Endothelial cell of umbilical vein (primary cell): ENCODE measurements around the gene ITGB3BP. TPM values are rescaled to one million over a fixed set of nuclear protein-coding genes. Genes with fewer than 3 reads are reported as not detected.

Source experiments
- BruUV-seq: library from RNA; stranded (reverse); fragments of 400-500 nt; replicated peaks from 2 replicates; lab custom pipeline; 2021; lab: Mats Ljungman, UMichigan
- CTCF ChIA-PET: fragments of 300-600, 350-600 bp; sonication (Branson Sonifier 250); formaldehyde crosslinking; loops from one replicate; lab custom pipeline; 2021; ENCODE audit warnings: antibody characterized with exemption, inconsistent platforms; lab: Charles Lee
- POLR2A ChIA-PET: fragments of 300-600, 350-600 bp; sonication (Branson Sonifier 250); formaldehyde crosslinking; loops from one replicate; lab custom pipeline; 2021; ENCODE audit warnings: antibody characterized with exemption, inconsistent platforms; lab: Charles Lee
- DNase-seq: peaks from one replicate; pipeline ENCODE4 v3.0.0-alpha.2; 2011; ENCODE audit warnings: low read depth, low spot score
- FAIRE-seq: peaks from 2 replicates; lab custom pipeline; 2011; peaks lifted over from hg19 to GRCh38; lab: Jason Lieb, UNC
- H2AFZ ChIP-seq: 2 replicates; pipeline ENCODE4 v1.6.0; 2012; ENCODE audit warnings: low read depth, low read length, control low read depth, inconsistent platforms
- H3K27ac ChIP-seq: 2 replicates; pipeline ENCODE4 v1.5.1; 2011; ENCODE audit warnings: low read depth, mild to moderate bottlenecking, control low read depth, low read length, moderate library complexity; ENCODE audit not compliant: insufficient read depth
- H3K27me3 ChIP-seq, 2 experiments: 2 replicates each; pipeline versions ENCODE4 v1.6.0 to v1.6.1; 2011; ENCODE audit warnings: low read length in 2 of 2, mixed read lengths in 1 of 2; ENCODE audit not compliant: control insufficient read depth in 2 of 2, insufficient read depth in 2 of 2
- H3K36me3 ChIP-seq, 2 experiments: 2 replicates in 1 of 2; 3 replicates in 1 of 2; pipeline ENCODE4 v1.5.1; 2011; ENCODE audit warnings: low read length in 2 of 2, mild to moderate bottlenecking in 1 of 2, moderate library complexity in 1 of 2; ENCODE audit not compliant: control insufficient read depth in 2 of 2, insufficient read depth in 2 of 2; ENCODE audit errors: extremely low read depth in 1 of 2
- H3K4me1 ChIP-seq: 3 replicates; pipeline ENCODE4 v1.5.1; 2011; ENCODE audit warnings: mild to moderate bottlenecking, low read length; ENCODE audit not compliant: control insufficient read depth, insufficient read depth; ENCODE audit errors: extremely low read depth
- H3K4me2 ChIP-seq: 2 replicates; pipeline ENCODE4 v1.6.1; 2011; ENCODE audit warnings: low read length, control low read depth, mixed read lengths; ENCODE audit not compliant: insufficient read depth
- H3K4me3 ChIP-seq, 3 experiments: fragments of 200-600 bp in 1 of 3; sonication (generic), shearing (Covaris generic) in 1 of 3; replicated peaks in 1 of 3; 2 replicates each; pipeline ENCODE4 v1.5.1; 2011 to 2016; ENCODE audit warnings: control low read depth in 3 of 3, low read length in 3 of 3, mild to moderate bottlenecking in 2 of 3, inconsistent platforms in 1 of 3, low read depth in 1 of 3, moderate library complexity in 1 of 3; ENCODE audit not compliant: insufficient read depth in 1 of 3
- H3K79me2 ChIP-seq: 2 replicates; pipeline ENCODE4 v1.6.0; 2012; ENCODE audit warnings: low read length, inconsistent platforms; ENCODE audit not compliant: control insufficient read depth, insufficient read depth
- H3K9ac ChIP-seq: replicated peaks from 2 replicates; pipeline ENCODE3; 2011; ENCODE audit warnings: low read length, control low read depth; ENCODE audit not compliant: insufficient read depth; ENCODE audit errors: extremely low read depth
- H3K9me1 ChIP-seq: replicated peaks from 3 replicates; pipeline ENCODE4 v1.6.0; 2011; ENCODE audit warnings: mild to moderate bottlenecking, low read length; ENCODE audit not compliant: control insufficient read depth, insufficient read depth; ENCODE audit errors: extremely low read depth
- H3K9me3 ChIP-seq: replicated peaks from 2 replicates; pipeline ENCODE4 v1.5.1; 2012; ENCODE audit warnings: low read length, inconsistent platforms; ENCODE audit not compliant: control insufficient read depth, insufficient read depth
- H4K20me1 ChIP-seq: replicated peaks from 2 replicates; pipeline ENCODE3; 2011; ENCODE audit warnings: mild to moderate bottlenecking, low read length; ENCODE audit not compliant: control insufficient read depth, insufficient read depth; ENCODE audit errors: extremely low read depth
- CTCF ChIP-seq, 2 donors: IDR thresholded peaks; 1 replicate in 1 of 2; 2 replicates in 1 of 2; pipeline ENCODE4 v1.5.1; 2011; ENCODE audit warnings: low read length in 2 of 2, mild to moderate bottlenecking in 2 of 2, moderate library complexity in 2 of 2, control low read depth in 1 of 2, inconsistent platforms in 1 of 2, low read depth in 1 of 2; ENCODE audit not compliant: insufficient read depth in 1 of 2; ENCODE audit errors: extremely low read depth in 1 of 2
- EZH2 ChIP-seq: IDR thresholded peaks from 2 replicates; pipeline ENCODE4 v1.6.1; 2012; ENCODE audit warnings: borderline replicate concordance, low read depth, mild to moderate bottlenecking, moderate library complexity, low read length, inconsistent platforms; ENCODE audit not compliant: severe bottlenecking
- FOS ChIP-seq: IDR thresholded peaks from 2 replicates; pipeline ENCODE4 v1.6.1; 2011; ENCODE audit warnings: mild to moderate bottlenecking, low read length, moderate library complexity, borderline replicate concordance; ENCODE audit not compliant: insufficient read depth
- GATA2 ChIP-seq: IDR thresholded peaks from 2 replicates; pipeline ENCODE4 v1.7.0; 2011; ENCODE audit warnings: low read depth, mild to moderate bottlenecking, moderate library complexity, mixed read lengths, low read length; ENCODE audit not compliant: insufficient read length, insufficient read depth
- JUN ChIP-seq: IDR thresholded peaks from 2 replicates; pipeline ENCODE4 v1.6.1; 2011; ENCODE audit warnings: borderline replicate concordance, low read depth; ENCODE audit not compliant: insufficient read length, insufficient read depth
- MAX ChIP-seq: IDR thresholded peaks from 2 replicates; pipeline ENCODE4 v1.6.1; 2011; ENCODE audit not compliant: insufficient read depth, insufficient read length
- MYC ChIP-seq: IDR thresholded peaks from one replicate; pipeline ENCODE4 v1.6.1; 2011; ENCODE audit warnings: mild to moderate bottlenecking, low read depth, low read length
- POLR2A ChIP-seq: IDR thresholded peaks from 2 replicates; pipeline ENCODE4 v1.6.1; 2012; ENCODE audit warnings: low read depth, mild to moderate bottlenecking, control low read depth, low read length
- POLR2AphosphoS5 ChIP-seq: IDR thresholded peaks from 2 replicates; pipeline ENCODE4 v1.6.1; 2012; ENCODE audit warnings: low read depth, mild to moderate bottlenecking, control low read depth, low read length, moderate library complexity; ENCODE audit not compliant: insufficient read depth
- dilution Hi-C: fragments of 300-500 bp; cut with MboI; formaldehyde crosslinking; loops from one replicate; pipeline ENCODE4 v1.15.0; 2019; ENCODE audit warnings: low sequenced_read_pairs; ENCODE audit not compliant: extremely low pct_ligation_motif_present
- intact Hi-C: fragments of 100-400 bp; cut with micrococcal nuclease; formaldehyde crosslinking; loops from one replicate; pipeline ENCODE4 v1.10.0; 2022
- polyA plus RNA-seq, 4 experiments: library from polyadenylated mRNA; depleted of rRNA in 3 of 4; stranded (reverse) in 3 of 4; unstranded in 1 of 4; fragments of >200 nt; gene quantifications; 2 replicates each; pipeline versions ENCODE4 v1.2.1 to v1.2.3, GENCODE V29; 2011 to 2012; ENCODE audit warnings: missing spikeins in 1 of 4
- total RNA-seq: library from RNA; stranded (reverse); gene quantifications from 2 replicates; pipeline ENCODE4 v1.2.3, GENCODE V29; 2021

ITGB3BP gene
- total and polyA plus RNA-seq, 2 donors (not counting 3 experiments of a cell fraction or from before 2014, with no cell fraction given), result 5.3 to 24.4 TPM

GRCh38 chr1:63480057-63480456, 43.0 kb downstream of the ITGB3BP start:
- H3K9ac ChIP-seq, result no peak overlapping the region
- H2AFZ ChIP-seq, result no peak overlapping the region
- dilution Hi-C loops (no loop called here), intact Hi-C loops (no loop called here)
- no peaks in the 10 kb centered on the region for H3K27me3 ChIP-seq
- ChIA-PET POLR2A (no interaction called here), CTCF (interaction anchor here (0.6 to 1.6 kb wide), 3 partner anchors 10 to 58 kb away, joined by 3 read pairs; no protein-coding TSS in a partner anchor)
- H3K9me1 ChIP-seq, result no peaks in the 10 kb centered on the region
- no peaks in the 10 kb centered on the region for H4K20me1 ChIP-seq
- H3K27ac ChIP-seq, result no peak overlapping the region
- no peak overlapping the region for H3K4me2 ChIP-seq
- H3K9me3 ChIP-seq, result no peaks in the 10 kb centered on the region
- no TSS peak for BruUV-seq
- DNase-seq (no peak), FAIRE-seq (peak; percentile 4)
- no peaks in the 10 kb centered on the region for H3K79me2 ChIP-seq
- no peak for TF ChIP-seq CTCF (IDR thresholded peaks at IDR 0.05; ENCODE audit: extremely low read depth in 1 of 2, insufficient read depth in 1 of 2, low read depth in 1 of 2, low read length in 2 of 2)
- TF ChIP-seq FOS, result no peak
- no peak for TF ChIP-seq POLR2AphosphoS5
- TF ChIP-seq GATA2, result no peak
- no peak for TF ChIP-seq MAX
- TF ChIP-seq POLR2A, result no peak
- no peak for TF ChIP-seq MYC
- TF ChIP-seq EZH2, result no peak
- no peak for TF ChIP-seq JUN
- no peaks in the 10 kb centered on the region for H3K36me3 ChIP-seq
- no peak overlapping the region for H3K4me3 ChIP-seq
- H3K4me1 ChIP-seq, result no peaks in the 10 kb centered on the region
